Measurements from ENCODE around the gene HTRA3. TPM values are rescaled to one million over a fixed set of nuclear protein-coding genes. Genes with fewer than 3 reads are reported as not detected.

The HTRA3 gene
- total RNA-seq, 4 donors from 2014 or later, result 4.0 to 18.2 (median 11.4) TPM

DNA sequence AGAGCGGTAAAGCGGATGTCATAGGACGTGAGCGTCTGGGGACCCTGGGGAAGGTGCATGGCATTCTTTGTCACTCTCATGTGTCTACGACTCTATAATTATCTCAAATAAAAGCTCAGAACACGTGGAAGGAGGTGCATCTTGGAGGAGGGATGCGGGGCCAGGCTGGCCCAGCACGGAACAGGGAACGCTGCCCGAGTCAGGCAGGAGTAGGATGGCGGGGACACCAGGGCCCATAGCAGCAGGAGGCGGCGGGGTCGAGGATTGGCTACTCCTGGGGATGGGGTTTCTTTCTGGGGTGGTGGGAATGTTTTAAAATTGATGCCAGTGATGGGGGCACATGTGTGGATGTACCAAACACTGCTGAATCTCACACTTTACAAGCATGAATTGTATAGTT is 5.4 kb upstream of the HTRA3 start:
- DNase-seq (ENCODE audit: low spot score in 2 of 2), result no peak
- H3K4me3 ChIP-seq (ENCODE audit: low read depth, poor library complexity, severe bottlenecking), result no peak overlapping the region
- 79 to 86% methylated on average over 14 of the region's 14 CpGs for WGBS, 2 donors
- intact Hi-C loops (cut with DNase I; ENCODE audit: low total_unique reads), result no loop called here
- TF ChIP-seq CTCF (IDR thresholded peaks at IDR 0.05), result no peak
- no peak for TF ChIP-seq POLR2A (IDR thresholded peaks at IDR 0.05)

GRCh38 chr4:8265171-8265929 is 4.2 kb upstream of the HTRA3 start:
- TF ChIP-seq CTCF (IDR thresholded peaks at IDR 0.05) (no peak), POLR2A (IDR thresholded peaks at IDR 0.05) (no peak)
- 75 to 79% methylated on average over 19 of the region's 20 CpGs for WGBS, 2 donors
- no peak for DNase-seq (ENCODE audit: low spot score in 2 of 2)
- no peak overlapping the region for H3K4me3 ChIP-seq (ENCODE audit: low read depth, poor library complexity, severe bottlenecking)
- intact Hi-C loops (cut with DNase I; ENCODE audit: low total_unique reads), result no loop called here

GRCh38 chr4:8266088-8266487 is 3.5 kb upstream of the HTRA3 start:
- TF ChIP-seq CTCF (IDR thresholded peaks at IDR 0.05), result no peak
- no peak for TF ChIP-seq POLR2A (IDR thresholded peaks at IDR 0.05)
- intact Hi-C loops (cut with DNase I; ENCODE audit: low total_unique reads), result no loop called here
- 93 to 95% methylated on average over 6 of the region's 6 CpGs for WGBS, 2 donors
- H3K4me3 ChIP-seq (ENCODE audit: low read depth, poor library complexity, severe bottlenecking), result no peak overlapping the region
- DNase-seq (ENCODE audit: low spot score in 2 of 2), result no peak

- no peak for DNase-seq (ENCODE audit: low spot score in 2 of 2)
- no peak overlapping the region for H3K4me3 ChIP-seq (ENCODE audit: low read depth, poor library complexity, severe bottlenecking)
- no peak for TF ChIP-seq POLR2A (IDR thresholded peaks at IDR 0.05)
- no peak for TF ChIP-seq CTCF (IDR thresholded peaks at IDR 0.05)
- intact Hi-C loops (cut with DNase I; ENCODE audit: low total_unique reads), result no loop called here
- 84 to 85% methylated on average over 7 to 8 of the region's 8 CpGs for WGBS, 2 donors
Measured at GRCh38 chr4:8266508-8266907, 3.0 kb upstream of the HTRA3 start.

- no peak overlapping the region for H3K4me3 ChIP-seq (ENCODE audit: low read depth, poor library complexity, severe bottlenecking)
- 25 to 29% methylated on average over 13 of the region's 13 CpGs for WGBS, 2 donors
- TF ChIP-seq POLR2A (IDR thresholded peaks at IDR 0.05), result no peak
- no peak for TF ChIP-seq CTCF (IDR thresholded peaks at IDR 0.05)
- intact Hi-C loops (cut with DNase I; ENCODE audit: low total_unique reads), result no loop called here
- no peak for DNase-seq (ENCODE audit: low spot score in 2 of 2)
Measured at GRCh38 chr4:8267077-8267476, 2.5 kb upstream of the HTRA3 start.

DNA sequence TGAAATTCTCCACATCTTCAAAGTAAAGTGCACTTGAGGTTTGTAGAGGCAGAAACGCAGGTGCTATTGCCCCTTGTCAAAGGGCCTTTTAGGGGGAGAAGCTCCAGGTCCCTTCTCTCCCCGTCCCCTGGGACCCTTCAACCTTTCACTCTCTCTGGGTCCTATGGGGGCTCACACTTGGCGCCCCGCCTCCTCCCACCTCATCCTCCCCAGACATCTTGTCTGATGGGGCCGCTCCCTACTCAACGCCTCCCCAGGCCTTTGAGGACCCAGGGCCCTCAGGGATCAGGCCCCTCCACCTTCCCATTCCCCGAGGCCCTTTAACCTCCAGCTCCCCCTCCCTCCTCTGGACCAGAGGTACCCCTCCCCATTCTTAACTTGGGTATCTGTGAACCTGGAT is 1.3 kb upstream of the HTRA3 start:
- no peak for DNase-seq (ENCODE audit: low spot score in 2 of 2)
- no peak for TF ChIP-seq CTCF (IDR thresholded peaks at IDR 0.05)
- no peak for TF ChIP-seq POLR2A (IDR thresholded peaks at IDR 0.05)
- intact Hi-C loops (cut with DNase I; ENCODE audit: low total_unique reads), result no loop called here
- no peak overlapping the region for H3K4me3 ChIP-seq (ENCODE audit: low read depth, poor library complexity, severe bottlenecking)
- WGBS, 2 donors, result 90 to 95% methylated on average over 7 of the region's 7 CpGs

All from lower leg skin (tissue), 4 donors.